ENCODE data around the gene CEP83. TPM values are rescaled to one million over a fixed set of nuclear protein-coding genes. Genes with fewer than 3 reads are reported as not detected.

CEP83 gene
- total RNA-seq, 1 experiment from 2014 or later: 19.2 TPM

DNA sequence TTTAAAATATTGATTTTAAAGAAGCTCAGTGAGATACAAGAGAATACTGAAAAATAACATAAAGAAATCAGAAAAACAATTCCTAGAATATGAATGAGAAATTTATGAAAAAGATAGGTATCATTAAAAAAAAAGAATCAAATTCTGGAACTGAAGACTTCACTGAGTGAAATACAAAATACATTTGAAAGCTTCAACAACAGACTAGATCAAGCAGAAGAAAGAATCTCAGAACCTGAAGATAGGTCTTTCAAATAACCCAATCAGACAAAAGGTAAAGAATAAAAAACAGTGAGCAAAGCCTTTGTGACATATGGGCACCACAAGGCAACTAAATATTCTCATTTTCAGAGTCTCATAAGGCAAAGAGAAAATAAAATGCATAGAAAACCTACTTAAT lies 29.4 kb downstream of the CEP83 start:
- no peak for DNase-seq (ENCODE audit: low read depth, low spot score)
- ChIA-PET CTCF (no interaction called here), POLR2A (no interaction called here), RAD21 (ENCODE audit: low non-redundant PET in 1 of 2, low total read pairs in 2 of 2, uncharacterized antibody in 2 of 2, unreplicated experiment in 2 of 2) (no interaction called here)
- no peak overlapping the region for H2AFZ ChIP-seq (ENCODE audit: low read depth, low read length, poor library complexity, severe bottlenecking)
- intact Hi-C loops (cut with micrococcal nuclease): loop anchor here (5.0 kb wide), 1 partner anchor 298 kb away; no protein-coding TSS in a partner anchor
- no peak overlapping the region for H3K4me3 ChIP-seq (replicated peaks in 1 of 2; ENCODE audit: low read depth in 1 of 2, low read length in 2 of 2)
- H3K27ac ChIP-seq (ENCODE audit: low read depth, low read length): no peak overlapping the region
- H3K4me2 ChIP-seq (ENCODE audit: low read length): no peak overlapping the region
- no TSS peak for BruUV-seq (replicated peaks)
- no peaks in the 10 kb centered on the region for H3K9me2 ChIP-seq (ENCODE audit: insufficient read depth)
- H3K36me3 ChIP-seq (ENCODE audit: control insufficient read depth in 1 of 2, insufficient read depth in 2 of 2, low read length in 2 of 2): no peaks in the 10 kb centered on the region
- H3K27me3 ChIP-seq (ENCODE audit: insufficient read depth, low read length): no peaks in the 10 kb centered on the region
- H3K79me2 ChIP-seq (ENCODE audit: insufficient read depth, low read length): peaks cover 83% of the 10 kb centered on the region
- H3K4me1 ChIP-seq (ENCODE audit: control insufficient read depth in 1 of 2, insufficient read depth in 2 of 2, low read length in 2 of 2): no peaks in the 10 kb centered on the region
- peaks cover 4% of the 10 kb centered on the region in 2 experiments; a peak in 1 of 4 replicates for H3K9me3 ChIP-seq (ENCODE audit: control insufficient read depth in 1 of 2, insufficient read depth in 1 of 2, low read depth in 1 of 2, low read length in 2 of 2)
- ATAC-seq: no peak
- no peak overlapping the region for H3K9ac ChIP-seq (ENCODE audit: low read length)
- TF ChIP-seq, protein P1, sequence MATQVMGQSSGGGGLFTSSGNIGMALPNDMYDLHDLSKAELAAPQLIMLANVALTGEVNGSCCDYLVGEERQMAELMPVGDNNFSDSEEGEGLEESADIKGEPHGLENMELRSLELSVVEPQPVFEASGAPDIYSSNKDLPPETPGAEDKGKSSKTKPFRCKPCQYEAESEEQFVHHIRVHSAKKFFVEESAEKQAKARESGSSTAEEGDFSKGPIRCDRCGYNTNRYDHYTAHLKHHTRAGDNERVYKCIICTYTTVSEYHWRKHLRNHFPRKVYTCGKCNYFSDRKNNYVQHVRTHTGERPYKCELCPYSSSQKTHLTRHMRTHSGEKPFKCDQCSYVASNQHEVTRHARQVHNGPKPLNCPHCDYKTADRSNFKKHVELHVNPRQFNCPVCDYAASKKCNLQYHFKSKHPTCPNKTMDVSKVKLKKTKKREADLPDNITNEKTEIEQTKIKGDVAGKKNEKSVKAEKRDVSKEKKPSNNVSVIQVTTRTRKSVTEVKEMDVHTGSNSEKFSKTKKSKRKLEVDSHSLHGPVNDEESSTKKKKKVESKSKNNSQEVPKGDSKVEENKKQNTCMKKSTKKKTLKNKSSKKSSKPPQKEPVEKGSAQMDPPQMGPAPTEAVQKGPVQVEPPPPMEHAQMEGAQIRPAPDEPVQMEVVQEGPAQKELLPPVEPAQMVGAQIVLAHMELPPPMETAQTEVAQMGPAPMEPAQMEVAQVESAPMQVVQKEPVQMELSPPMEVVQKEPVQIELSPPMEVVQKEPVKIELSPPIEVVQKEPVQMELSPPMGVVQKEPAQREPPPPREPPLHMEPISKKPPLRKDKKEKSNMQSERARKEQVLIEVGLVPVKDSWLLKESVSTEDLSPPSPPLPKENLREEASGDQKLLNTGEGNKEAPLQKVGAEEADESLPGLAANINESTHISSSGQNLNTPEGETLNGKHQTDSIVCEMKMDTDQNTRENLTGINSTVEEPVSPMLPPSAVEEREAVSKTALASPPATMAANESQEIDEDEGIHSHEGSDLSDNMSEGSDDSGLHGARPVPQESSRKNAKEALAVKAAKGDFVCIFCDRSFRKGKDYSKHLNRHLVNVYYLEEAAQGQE (IDR thresholded peaks at IDR 0.05; ENCODE audit: low read depth): no peak
- TF ChIP-seq CBX3 (IDR thresholded peaks at IDR 0.05; ENCODE audit: low read depth): peak; percentile 34; the same call in 1 of the 2 replicates
- no peaks in the 10 kb centered on the region for H4K20me1 ChIP-seq (ENCODE audit: insufficient read depth)

DNA sequence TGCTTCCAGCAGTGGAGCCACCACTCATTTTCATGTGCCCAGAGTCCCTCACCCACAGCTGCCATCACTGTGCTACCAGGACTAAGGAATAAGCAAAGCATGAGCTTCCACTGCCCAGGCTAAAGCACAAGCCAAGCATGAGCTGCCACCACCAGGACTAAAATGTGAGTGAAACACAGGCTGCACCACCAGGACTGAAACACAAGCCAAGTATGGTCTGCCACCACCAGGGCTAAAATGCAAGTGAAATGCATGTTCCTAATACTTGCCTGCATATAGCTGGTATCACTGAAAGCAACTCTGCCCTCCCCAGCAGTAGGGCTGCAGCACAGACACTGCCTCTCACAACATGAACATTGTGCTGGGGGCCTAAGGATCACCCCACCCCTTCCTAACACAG lies 30.0 kb downstream of the CEP83 start:
- H3K27ac ChIP-seq (ENCODE audit: low read depth, low read length): no peak overlapping the region
- no peaks in the 10 kb centered on the region for H3K9me2 ChIP-seq (ENCODE audit: insufficient read depth)
- no peaks in the 10 kb centered on the region for H4K20me1 ChIP-seq (ENCODE audit: insufficient read depth)
- H3K4me1 ChIP-seq (ENCODE audit: control insufficient read depth in 1 of 2, insufficient read depth in 2 of 2, low read length in 2 of 2): no peaks in the 10 kb centered on the region
- H3K27me3 ChIP-seq (ENCODE audit: insufficient read depth, low read length): no peaks in the 10 kb centered on the region
- H3K79me2 ChIP-seq (ENCODE audit: insufficient read depth, low read length): peaks cover 78% of the 10 kb centered on the region
- RAD21 ChIA-PET (ENCODE audit: low non-redundant PET in 1 of 2, low total read pairs in 2 of 2, uncharacterized antibody in 2 of 2, unreplicated experiment in 2 of 2): no interaction called here
- POLR2A ChIA-PET: no interaction called here
- H3K4me2 ChIP-seq (ENCODE audit: low read length): no peak overlapping the region
- H3K4me3 ChIP-seq (replicated peaks in 1 of 2; ENCODE audit: low read depth in 1 of 2, low read length in 2 of 2): no peak overlapping the region
- ATAC-seq: no peak
- intact Hi-C loops (cut with micrococcal nuclease): loop anchor here (5.0 kb wide), 1 partner anchor 297 kb away; no protein-coding TSS in a partner anchor
- no peaks in the 10 kb centered on the region for H3K36me3 ChIP-seq (ENCODE audit: control insufficient read depth in 1 of 2, insufficient read depth in 2 of 2, low read length in 2 of 2)
- H3K9me3 ChIP-seq (ENCODE audit: control insufficient read depth in 1 of 2, insufficient read depth in 1 of 2, low read depth in 1 of 2, low read length in 2 of 2): peaks cover 4% of the 10 kb centered on the region in 2 experiments; a peak in 1 of 4 replicates
- no peak overlapping the region for H2AFZ ChIP-seq (ENCODE audit: low read depth, low read length, poor library complexity, severe bottlenecking)
- no TSS peak for BruUV-seq (replicated peaks)
- CTCF ChIA-PET: no interaction called here
- no peak for DNase-seq (ENCODE audit: low read depth, low spot score)
- H3K9ac ChIP-seq (ENCODE audit: low read length): no peak overlapping the region
- TF ChIP-seq, protein P2, sequence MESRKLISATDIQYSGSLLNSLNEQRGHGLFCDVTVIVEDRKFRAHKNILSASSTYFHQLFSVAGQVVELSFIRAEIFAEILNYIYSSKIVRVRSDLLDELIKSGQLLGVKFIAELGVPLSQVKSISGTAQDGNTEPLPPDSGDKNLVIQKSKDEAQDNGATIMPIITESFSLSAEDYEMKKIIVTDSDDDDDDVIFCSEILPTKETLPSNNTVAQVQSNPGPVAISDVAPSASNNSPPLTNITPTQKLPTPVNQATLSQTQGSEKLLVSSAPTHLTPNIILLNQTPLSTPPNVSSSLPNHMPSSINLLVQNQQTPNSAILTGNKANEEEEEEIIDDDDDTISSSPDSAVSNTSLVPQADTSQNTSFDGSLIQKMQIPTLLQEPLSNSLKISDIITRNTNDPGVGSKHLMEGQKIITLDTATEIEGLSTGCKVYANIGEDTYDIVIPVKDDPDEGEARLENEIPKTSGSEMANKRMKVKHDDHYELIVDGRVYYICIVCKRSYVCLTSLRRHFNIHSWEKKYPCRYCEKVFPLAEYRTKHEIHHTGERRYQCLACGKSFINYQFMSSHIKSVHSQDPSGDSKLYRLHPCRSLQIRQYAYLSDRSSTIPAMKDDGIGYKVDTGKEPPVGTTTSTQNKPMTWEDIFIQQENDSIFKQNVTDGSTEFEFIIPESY (IDR thresholded peaks at IDR 0.05; ENCODE audit: extremely low read depth, insufficient replicate concordance, low read length): no peak
- TF ChIP-seq SRF (IDR thresholded peaks at IDR 0.05; ENCODE audit: low read depth) (no peak), POLR2AphosphoS5 (IDR thresholded peaks at IDR 0.05; ENCODE audit: low read depth, low read length) (no peak), EGR1 (IDR thresholded peaks at IDR 0.05; ENCODE audit: low read depth) (no peak), ELF1 (IDR thresholded peaks at IDR 0.05; ENCODE audit: borderline replicate concordance, low read depth) (no peak), FOSL1 (IDR thresholded peaks at IDR 0.05; ENCODE audit: low read depth) (no peak), POLR2A (IDR thresholded peaks at IDR 0.05; ENCODE audit: borderline replicate concordance, extremely low read depth, insufficient read depth, insufficient read length) (no peak), EZH2phosphoT487 (IDR thresholded peaks at IDR 0.05; ENCODE audit: borderline replicate concordance) (no peak), RAD21 (IDR thresholded peaks at IDR 0.05; ENCODE audit: low read depth) (no peak), CBX3 (IDR thresholded peaks at IDR 0.05; ENCODE audit: low read depth) (no peak), JUND (IDR thresholded peaks at IDR 0.05) (no peak), SIN3A (IDR thresholded peaks at IDR 0.05; ENCODE audit: low read depth) (no peak), YY1 (IDR thresholded peaks at IDR 0.05; ENCODE audit: extremely low read depth, insufficient replicate concordance, low read depth, low read length) (no peak)

Data from HCT116 (cell line).